NCI-H460 (cell line): ENCODE data around the gene FRAT2. TPM values are rescaled to one million over a fixed set of nuclear protein-coding genes. Genes with fewer than 3 reads are reported as not detected.

Source experiments
- DNase-seq: peaks from one replicate; pipeline ENCODE4 v3.0.0-alpha.2; 2016; ENCODE audit warnings: low read depth; ENCODE audit errors: extremely low read depth
- total RNA-seq: library from RNA; depleted of rRNA; stranded (reverse); fragments of >200 nt; shearing (Covaris generic); gene quantifications from 2 replicates; pipeline ENCODE4 v1.2.3, GENCODE V29; 2014

The FRAT2 gene
- total RNA-seq, 1 experiment from 2014 or later, result 10.0 TPM

DNA sequence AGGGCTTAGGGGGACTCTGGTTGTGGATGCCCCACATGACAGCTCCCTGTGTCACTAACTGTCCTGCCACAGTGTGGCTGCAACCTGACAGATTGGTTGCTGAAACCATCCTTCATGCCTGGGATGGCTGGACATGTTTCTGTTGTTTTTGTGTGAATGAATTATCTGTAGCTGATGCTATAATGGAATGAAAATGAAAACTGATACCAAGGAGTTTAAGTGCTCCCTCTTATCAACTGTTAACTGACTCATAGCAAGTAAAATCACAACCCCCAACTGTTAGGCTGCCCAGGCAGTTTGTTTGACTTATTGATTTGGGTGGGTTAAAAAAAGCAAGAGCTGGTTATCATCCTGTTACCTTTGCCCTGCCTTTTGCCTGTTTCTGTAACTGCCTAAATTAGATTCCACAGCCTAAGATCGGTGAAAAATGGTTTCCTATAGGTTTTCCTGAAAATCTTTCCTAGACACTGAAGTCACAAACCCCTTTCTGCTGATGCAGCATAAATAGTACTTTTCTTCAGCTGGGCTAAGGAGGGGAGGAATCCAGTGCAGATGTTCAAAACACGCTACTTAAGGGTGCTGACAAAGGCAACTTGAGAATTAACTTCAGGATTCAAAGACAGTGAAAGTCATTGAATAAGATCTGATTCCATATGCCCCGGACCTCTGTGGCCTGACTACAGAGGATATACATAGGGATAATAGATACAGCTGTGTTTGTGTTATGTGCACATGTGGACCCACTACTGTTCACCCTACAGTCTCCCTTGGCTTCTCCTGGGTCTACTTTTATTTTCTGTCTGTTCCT is 5.7 kb downstream of the FRAT2 start:
- no peak for DNase-seq

GRCh38 chr10:97327348-97328294 is 6.9 kb downstream of the FRAT2 start:
- DNase-seq, result peak; percentile 46

DNA sequence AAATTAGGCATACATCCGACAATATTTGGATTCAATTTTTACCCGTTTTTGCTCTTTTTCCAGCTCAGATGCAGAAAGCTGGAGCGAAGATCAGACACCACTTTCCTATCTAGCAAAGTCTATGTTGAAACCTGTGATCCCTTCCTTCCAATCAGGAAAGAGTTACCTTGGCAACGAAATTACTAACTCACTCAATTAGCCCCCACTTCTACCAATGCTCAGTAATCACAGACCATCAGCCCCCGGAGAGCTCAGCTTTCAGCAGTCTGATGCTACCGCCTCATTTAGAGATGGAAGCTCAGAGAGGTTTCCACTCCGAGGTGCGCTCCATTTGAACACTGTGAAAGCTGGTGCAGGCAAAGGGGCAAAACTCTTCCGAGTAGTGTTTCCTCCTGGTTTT is 8.8 kb downstream of the FRAT2 start:
- no peak for DNase-seq

DNA sequence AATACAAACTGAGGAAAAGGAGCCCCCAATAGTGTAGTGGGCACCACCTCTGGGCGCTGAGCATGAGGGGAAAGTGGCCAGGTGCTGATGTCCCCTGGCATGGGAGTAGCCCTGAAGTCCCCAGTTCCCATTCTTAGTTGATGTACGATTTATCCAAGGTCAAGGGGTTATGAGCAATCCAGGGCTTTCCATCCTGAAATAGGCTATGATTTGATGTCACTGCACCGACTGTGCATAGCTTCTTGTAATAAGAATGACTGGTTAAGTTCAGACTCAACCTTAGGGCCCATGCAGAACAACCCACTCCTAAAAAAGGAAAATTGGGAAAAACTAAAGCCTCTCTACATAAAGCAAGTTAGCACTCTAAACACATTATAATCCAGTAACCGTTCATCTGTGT is 11.0 kb downstream of the FRAT2 start:
- no peak for DNase-seq

- no peak for DNase-seq
Observed at GRCh38 chr10:97321804-97322190, 12.7 kb downstream of the FRAT2 start.

DNA sequence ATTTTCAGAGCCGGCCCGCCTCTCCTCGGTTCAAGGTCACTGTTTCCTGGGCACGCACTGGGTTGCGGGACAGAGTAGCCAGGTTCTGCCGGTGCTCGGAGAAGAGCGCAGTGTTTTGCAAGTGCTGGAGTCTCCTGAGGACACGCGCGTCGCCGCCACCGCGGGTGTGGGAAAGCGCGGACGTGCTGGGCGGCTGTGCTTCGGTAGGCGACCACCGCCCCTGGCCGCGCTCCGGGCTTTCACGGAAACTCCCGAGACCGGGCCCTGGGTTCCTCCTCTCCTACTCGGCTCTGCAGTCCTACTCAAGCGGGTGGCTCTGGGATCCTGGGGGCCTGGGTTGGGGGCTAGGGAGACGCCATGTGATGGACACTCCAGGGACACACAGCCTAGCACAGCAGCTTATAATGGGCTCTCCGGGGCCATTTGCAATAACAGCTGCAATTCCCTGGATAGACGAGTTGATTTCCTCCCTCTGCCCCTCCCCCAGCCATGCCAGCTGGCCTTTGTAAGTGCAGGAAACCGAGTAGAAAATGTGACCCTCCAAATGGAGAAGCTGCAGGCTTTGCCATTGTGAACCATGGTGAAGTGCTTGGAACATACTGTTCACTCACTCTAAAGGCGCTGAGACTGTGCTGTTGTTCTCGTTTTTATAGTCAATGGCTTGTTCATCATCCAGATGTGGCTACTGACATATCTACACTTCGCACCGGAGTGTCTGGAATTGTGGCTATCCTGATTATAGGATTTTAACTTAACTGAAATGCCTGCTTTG is 13.3 kb downstream of the FRAT2 start:
- DNase-seq, result no peak

- no peak for DNase-seq
Observed at GRCh38 chr10:97320480-97321031, 14.0 kb downstream of the FRAT2 start.

DNA sequence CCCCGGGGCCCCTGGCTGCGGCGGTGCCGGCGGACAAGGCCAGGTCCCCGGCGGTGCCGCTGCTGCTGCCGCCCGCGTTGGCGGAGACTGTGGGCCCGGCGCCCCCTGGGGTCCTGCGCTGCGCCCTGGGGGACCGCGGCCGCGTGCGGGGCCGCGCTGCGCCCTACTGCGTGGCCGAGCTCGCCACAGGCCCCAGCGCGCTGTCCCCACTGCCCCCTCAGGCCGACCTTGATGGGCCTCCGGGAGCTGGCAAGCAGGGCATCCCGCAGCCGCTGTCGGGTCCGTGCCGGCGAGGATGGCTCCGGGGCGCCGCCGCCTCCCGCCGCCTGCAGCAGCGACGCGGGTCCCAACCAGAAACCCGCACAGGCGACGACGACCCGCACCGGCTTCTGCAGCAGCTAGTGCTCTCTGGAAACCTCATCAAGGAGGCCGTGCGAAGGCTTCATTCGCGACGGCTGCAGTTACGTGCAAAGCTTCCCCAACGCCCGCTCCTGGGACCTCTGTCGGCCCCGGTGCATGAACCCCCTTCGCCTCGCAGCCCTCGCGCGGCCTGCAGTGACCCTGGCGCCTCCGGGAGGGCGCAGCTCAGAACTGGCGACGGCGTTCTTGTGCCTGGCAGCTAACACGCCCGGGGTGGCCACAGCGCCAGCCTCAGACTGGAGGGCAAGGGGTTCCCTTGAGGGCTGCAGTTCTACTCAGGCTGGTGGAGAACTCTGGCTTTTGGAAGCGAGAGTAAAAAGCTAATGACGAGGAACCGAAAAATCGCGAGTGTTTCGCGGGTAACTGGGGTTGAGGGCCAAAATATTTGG is 14.7 kb downstream of the FRAT2 start:
- no peak for DNase-seq

GRCh38 chr10:97318772-97319651 is 15.5 kb downstream of the FRAT2 start, which contains the start of gene FRAT1:
Gene FRAT1 (plus strand): TSS chr10:97319271. CDS start chr10:97319454, 183 bp downstream.
- DNase-seq, result peak; percentile 80

DNA sequence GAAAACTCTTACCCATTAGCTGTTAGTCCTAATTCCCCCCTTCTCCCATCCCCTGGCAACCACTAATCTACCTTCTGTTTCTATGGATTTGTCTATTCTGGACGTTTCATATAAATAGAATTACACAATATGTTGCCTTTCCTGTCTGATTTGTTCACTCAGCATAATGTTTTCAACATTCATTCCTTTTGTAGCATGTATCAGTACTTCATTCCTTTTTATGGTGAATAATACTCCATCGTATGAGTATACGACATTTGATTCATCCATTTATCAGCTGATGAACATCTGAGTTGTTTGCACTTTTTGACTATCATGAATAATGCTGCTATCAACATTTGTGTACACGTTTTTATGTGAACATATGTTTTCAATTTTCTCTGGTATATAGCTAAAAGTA is 19.9 kb downstream of the FRAT2 start:
- DNase-seq, result no peak

DNA sequence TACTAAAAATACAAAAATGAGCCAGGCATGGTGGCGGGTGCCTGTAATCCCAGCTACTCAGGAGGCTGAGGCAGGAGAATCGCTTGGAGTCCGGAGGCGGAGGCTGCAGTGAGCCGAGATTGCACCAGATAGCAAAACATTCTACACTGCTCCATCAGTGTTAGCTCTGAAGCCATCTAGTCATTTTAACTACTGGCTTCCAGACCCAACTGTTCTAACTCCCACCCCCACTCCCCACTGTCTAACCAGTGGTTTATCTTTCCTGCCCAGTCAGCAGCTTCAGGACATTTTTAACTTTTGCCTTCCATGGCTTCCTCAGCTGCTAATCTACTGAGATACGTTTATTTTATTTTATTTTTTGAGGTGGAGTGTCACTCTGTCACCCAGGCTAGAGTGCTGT is 21.6 kb downstream of the FRAT2 start:
- no peak for DNase-seq

DNA sequence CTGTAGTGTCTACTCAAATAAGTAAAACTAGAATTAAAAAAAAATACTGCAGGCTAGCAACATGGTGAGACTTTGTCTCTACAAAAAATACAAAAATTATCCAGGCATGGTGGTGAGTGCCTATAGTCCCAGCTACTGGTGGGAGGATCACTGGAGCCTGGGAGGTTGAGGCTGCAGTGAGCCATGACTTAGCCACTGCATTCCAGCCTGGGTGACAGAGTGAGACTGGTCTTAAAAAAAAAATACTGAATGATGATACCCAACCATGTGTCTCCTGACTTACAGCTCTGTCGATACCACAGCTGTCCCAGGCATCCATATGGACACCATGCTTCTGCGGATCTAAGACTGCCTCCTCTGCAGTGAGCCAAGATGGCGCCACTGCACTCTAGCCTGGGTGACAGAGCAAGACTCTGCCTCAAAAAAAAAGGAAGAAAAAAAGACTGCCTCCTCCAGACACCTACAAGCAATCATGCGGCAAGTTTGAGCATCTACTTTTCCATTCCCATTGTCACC is 23.4 kb downstream of the FRAT2 start:
- DNase-seq, result no peak

DNA sequence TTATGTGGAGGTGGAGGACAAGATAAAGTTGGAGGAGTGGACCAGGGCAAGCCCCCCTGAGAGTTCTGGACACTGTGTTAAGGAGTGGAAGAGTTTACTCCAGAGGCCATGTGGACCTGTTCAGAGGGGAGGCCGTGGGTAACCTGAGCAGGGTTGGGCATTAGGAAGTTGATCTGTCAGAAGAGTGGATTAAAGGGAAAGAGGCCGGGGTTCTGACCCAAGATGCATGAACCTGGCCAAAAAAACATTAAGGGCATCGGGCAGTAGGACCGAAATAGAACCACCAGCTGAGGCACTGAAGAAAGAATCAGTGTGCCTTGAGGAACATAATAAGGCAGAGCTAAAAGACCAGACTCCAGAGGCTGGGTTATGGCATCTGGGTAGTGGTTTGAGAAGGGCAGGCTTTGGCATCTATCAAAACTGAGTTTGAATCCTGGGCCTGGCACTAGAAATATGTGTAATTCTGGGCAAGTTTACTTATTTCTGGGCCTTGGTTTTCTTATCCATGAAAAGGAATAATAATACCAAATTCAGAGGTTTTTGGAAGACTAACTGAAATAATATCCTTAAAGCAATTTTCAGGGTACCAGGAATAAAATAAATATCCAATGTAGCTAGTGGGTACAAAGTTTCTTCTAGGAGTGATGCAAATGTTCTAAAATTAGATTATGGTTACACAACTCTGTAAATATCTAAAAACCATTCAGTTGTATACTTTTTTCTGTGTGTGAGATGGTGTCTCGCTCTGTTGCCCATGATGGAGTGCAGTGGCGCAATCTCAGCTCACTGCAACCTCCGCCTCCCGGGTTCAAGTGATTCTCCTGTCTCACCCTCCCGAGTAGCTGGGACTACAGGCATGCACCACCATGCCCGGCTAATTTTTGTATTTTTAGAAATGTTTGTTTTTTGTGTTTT is 26.4 kb downstream of the FRAT2 start:
- DNase-seq, result no peak

GRCh38 chr10:97307441-97307840 is 27.1 kb downstream of the FRAT2 start:
- DNase-seq, result no peak

GRCh38 chr10:97302088-97302791 is 32.3 kb downstream of the FRAT2 start:
- DNase-seq, result no peak

DNA sequence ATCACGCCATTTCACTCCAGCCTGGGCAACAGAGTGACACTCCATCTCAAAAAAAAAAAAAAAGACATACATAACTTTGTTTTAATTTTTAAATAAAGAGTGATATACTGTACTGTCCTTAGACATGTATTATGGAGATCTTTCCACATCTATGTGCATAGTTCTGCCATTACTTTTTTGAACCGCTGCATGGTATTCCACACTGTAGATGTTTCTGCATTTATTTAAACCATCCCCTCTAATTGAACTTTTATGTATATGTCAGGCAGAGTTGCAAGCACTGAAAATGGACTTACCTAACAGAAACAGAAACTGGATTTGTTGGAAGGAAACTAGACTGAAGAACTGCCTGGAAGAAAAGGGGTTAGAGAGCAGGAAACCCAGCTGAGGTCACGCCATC is 33.5 kb downstream of the FRAT2 start:
- no peak for DNase-seq

DNA sequence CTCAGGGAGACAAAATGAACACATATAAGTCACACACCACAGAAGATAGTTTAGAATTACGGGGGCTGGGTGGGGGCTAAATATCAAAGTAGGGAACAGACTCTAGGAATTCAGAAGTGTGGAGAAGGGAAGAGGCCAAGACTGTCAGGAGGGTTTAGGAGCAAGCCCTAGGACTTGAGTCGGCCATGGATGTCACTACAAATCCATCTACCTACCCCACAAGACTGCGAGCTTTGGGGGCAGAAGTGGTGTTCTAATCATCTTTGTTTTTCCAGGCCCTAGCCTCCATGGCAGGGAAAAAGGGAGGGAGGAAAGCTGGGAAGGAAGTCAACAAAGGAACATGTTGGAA is 36.3 kb downstream of the FRAT2 start:
- no peak for DNase-seq
